Trophoblast cell (in vitro differentiated cells and primary cell): ENCODE data around the gene NFU1.

Experiments
- DNase-seq, 2 donors: peaks; one replicate each; pipeline ENCODE4 v3.0.0-alpha.2; 2016
- H2AFZ ChIP-seq: 2 replicates; pipeline ENCODE4 v1.6.1; 2013; ENCODE audit warnings: low read length, moderate library complexity, mild to moderate bottlenecking; ENCODE audit not compliant: insufficient read depth, poor library complexity
- H2AK5ac ChIP-seq: 2 replicates; pipeline ENCODE4 v1.6.1; 2013; ENCODE audit warnings: mild to moderate bottlenecking, low read length
- H2BK120ac ChIP-seq: 2 replicates; pipeline ENCODE4 v1.6.1; 2013; ENCODE audit warnings: low read length, mild to moderate bottlenecking, moderate library complexity; ENCODE audit not compliant: insufficient read depth, poor library complexity
- H2BK12ac ChIP-seq: 2 replicates; pipeline ENCODE4 v1.6.1; 2013; ENCODE audit warnings: mild to moderate bottlenecking, low read length, moderate library complexity
- H2BK5ac ChIP-seq: 2 replicates; pipeline ENCODE4 v1.6.1; 2013; ENCODE audit warnings: low read length, low read depth, moderate library complexity, mild to moderate bottlenecking; ENCODE audit not compliant: poor library complexity
- H3K14ac ChIP-seq: 2 replicates; pipeline ENCODE4 v1.6.1; 2013; ENCODE audit warnings: mild to moderate bottlenecking, low read length
- H3K18ac ChIP-seq: 2 replicates; pipeline ENCODE4 v1.6.1; 2013; ENCODE audit warnings: mild to moderate bottlenecking, low read length
- H3K23ac ChIP-seq: 2 replicates; pipeline ENCODE4 v1.6.1; 2013; ENCODE audit warnings: low read length
- H3K27ac ChIP-seq: 2 replicates; pipeline ENCODE4 v1.5.1; 2013; ENCODE audit warnings: low read depth, mild to moderate bottlenecking, inconsistent platforms, low read length, moderate library complexity
- H3K27me3 ChIP-seq: 2 replicates; pipeline ENCODE4 v1.6.1; 2013; ENCODE audit warnings: inconsistent platforms, mild to moderate bottlenecking, low read length, moderate library complexity; ENCODE audit not compliant: insufficient read depth
- H3K36me3 ChIP-seq, 2 experiments: 1 replicate in 1 of 2; 2 replicates in 1 of 2; pipeline ENCODE4 v1.6.1; 2013; ENCODE audit warnings: low read length in 2 of 2, mild to moderate bottlenecking in 2 of 2, moderate library complexity in 1 of 2; ENCODE audit not compliant: insufficient read depth in 2 of 2, control insufficient read depth in 1 of 2
- H3K4ac ChIP-seq: 2 replicates; pipeline ENCODE4 v1.6.1; 2013; ENCODE audit warnings: low read depth, mild to moderate bottlenecking, low read length, moderate library complexity
- H3K4me1 ChIP-seq, 2 experiments: 1 replicate in 1 of 2; 2 replicates in 1 of 2; pipeline ENCODE4 v1.6.1; 2013; ENCODE audit warnings: low read length in 2 of 2, mild to moderate bottlenecking in 2 of 2, moderate library complexity in 1 of 2; ENCODE audit not compliant: insufficient read depth in 2 of 2, control insufficient read depth in 1 of 2
- H3K4me2 ChIP-seq: 2 replicates; pipeline ENCODE4 v1.6.1; 2013; ENCODE audit warnings: inconsistent platforms, mild to moderate bottlenecking, low read length, moderate library complexity
- H3K4me3 ChIP-seq: 2 replicates; pipeline ENCODE4 v1.5.1; 2013; ENCODE audit warnings: mild to moderate bottlenecking, low read depth, low read length, inconsistent platforms
- H3K79me1 ChIP-seq: one replicate; pipeline ENCODE4 v1.6.1; 2013; ENCODE audit warnings: low read length
- H3K79me2 ChIP-seq: 2 replicates; pipeline ENCODE4 v1.6.1; 2013; ENCODE audit warnings: low read length, mild to moderate bottlenecking; ENCODE audit not compliant: control insufficient read depth, insufficient read depth, poor library complexity
- H3K9ac ChIP-seq: 2 replicates; pipeline ENCODE4 v1.6.1; 2013; ENCODE audit warnings: mild to moderate bottlenecking, low read length
- H3K9me3 ChIP-seq: 2 replicates; pipeline ENCODE4 v1.6.1; 2013; ENCODE audit warnings: low read depth, mild to moderate bottlenecking, control low read depth, inconsistent platforms, low read length; ENCODE audit not compliant: insufficient read depth
- H4K12ac ChIP-seq: 2 replicates; pipeline ENCODE4 v1.6.1; 2013; ENCODE audit warnings: low read depth, mild to moderate bottlenecking, low read length, moderate library complexity
- H4K8ac ChIP-seq: 2 replicates; pipeline ENCODE4 v1.6.1; 2013; ENCODE audit warnings: low read depth, mild to moderate bottlenecking, low read length, moderate library complexity
- H4K91ac ChIP-seq: one replicate; pipeline ENCODE4 v1.6.1; 2013; ENCODE audit warnings: low read depth, mild to moderate bottlenecking, low read length, moderate library complexity
- WGBS: extraction: QIAGEN DNeasy Blood & Tissue Kit; methylation state at CpG from one replicate; pipeline ENCODE4 v1.1.7; 2013; ENCODE audit warnings: missing lambda C conversion rate; ENCODE audit not compliant: insufficient read length, insufficient coverage; ENCODE audit errors: extremely low coverage; 5-methylcytosine and 5-hydroxymethylcytosine counted together

Gene NFU1

DNA sequence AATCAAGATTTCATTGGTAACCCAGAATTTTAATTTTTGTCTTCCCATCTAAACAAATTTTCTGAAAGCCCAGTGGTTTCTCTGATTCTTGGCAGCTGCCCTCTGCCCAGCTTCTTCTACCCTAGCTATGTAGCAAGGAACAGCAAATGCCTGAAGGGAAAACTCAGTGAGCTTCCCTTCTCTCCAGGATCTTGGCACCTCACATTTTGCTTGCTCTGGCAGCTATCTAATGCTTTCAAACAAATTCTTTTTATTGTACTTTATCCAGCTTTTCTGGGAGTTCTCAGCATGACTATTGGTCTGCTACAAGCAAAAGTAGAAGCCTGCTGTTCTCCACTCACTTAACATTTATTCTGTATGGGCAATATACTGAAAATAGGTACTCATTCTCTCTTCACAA, 31.9 kb downstream of the NFU1 start:
- H3K23ac ChIP-seq, result no peak overlapping the region

DNA sequence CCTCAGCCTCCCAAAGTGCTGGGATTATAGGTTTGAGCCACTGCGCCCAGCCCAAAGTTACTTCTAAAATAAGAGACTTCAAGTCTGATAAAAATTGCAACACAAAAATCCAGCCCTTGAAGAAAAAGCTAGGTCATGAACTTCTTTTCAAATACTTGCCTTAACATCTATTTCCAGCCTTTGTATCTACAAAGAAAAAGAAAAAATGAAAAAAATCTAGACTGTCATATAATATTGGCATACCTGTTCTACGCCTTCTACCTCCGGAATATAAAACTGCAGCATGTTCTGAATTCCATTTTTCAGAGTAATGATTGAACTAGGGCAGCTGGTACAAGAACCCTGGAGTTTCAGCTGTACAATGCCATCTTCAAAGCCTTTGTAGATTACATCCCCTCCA, 37.1 kb downstream of the NFU1 start:
- Histone ChIP-seq H3K4me1 (no peaks in the 10 kb centered on the region), H3K4ac (no peak overlapping the region), H3K27me3 (no peaks in the 10 kb centered on the region), H3K23ac (no peak overlapping the region), H2AK5ac (no peak overlapping the region), H4K12ac (no peak overlapping the region), H3K27ac (no peak overlapping the region), H3K79me2 (no peaks in the 10 kb centered on the region), H4K8ac (no peak overlapping the region), H3K9ac (no peak overlapping the region), H3K14ac (no peak overlapping the region), H2AFZ (no peak overlapping the region), H2BK5ac (no peak overlapping the region), H3K9me3 (no peaks in the 10 kb centered on the region), H3K4me2 (no peak overlapping the region), H2BK120ac (no peak overlapping the region), H2BK12ac (no peak overlapping the region), H3K79me1 (no peaks in the 10 kb centered on the region), H3K18ac (no peak overlapping the region), H3K36me3 (peaks cover 22% of the 10 kb centered on the region in 2 experiments), H4K91ac (no peak overlapping the region), H3K4me3 (no peak overlapping the region)
- DNase-seq, result peak; percentile 44 to 90
- whole genome bisulfite sequencing, result no CpG with 5 or more reads among the region's 3 CpGs

More for the DNA sequence above, 31.9 kb downstream of the NFU1 start:
- no peak overlapping the region for H4K12ac ChIP-seq
- no peaks in the 10 kb centered on the region for H3K79me2 ChIP-seq
- peaks cover 18 to 28% of the 10 kb centered on the region in 2 experiments for H3K36me3 ChIP-seq
- H2AK5ac ChIP-seq, result no peak overlapping the region
- H2AFZ ChIP-seq, result no peak overlapping the region
- H3K27ac ChIP-seq, result no peak overlapping the region
- no peak overlapping the region for H2BK120ac ChIP-seq
- DNase-seq, result no peak
- no peak overlapping the region for H3K9ac ChIP-seq
- H3K18ac ChIP-seq, result no peak overlapping the region
- no peak overlapping the region for H3K4me2 ChIP-seq
- H3K9me3 ChIP-seq, result no peaks in the 10 kb centered on the region
- H3K4ac ChIP-seq, result no peak overlapping the region
- H3K79me1 ChIP-seq, result no peaks in the 10 kb centered on the region
- no peak overlapping the region for H2BK5ac ChIP-seq
- no peak overlapping the region for H4K91ac ChIP-seq
- H3K14ac ChIP-seq, result no peak overlapping the region
- H3K4me1 ChIP-seq, result no peaks in the 10 kb centered on the region
- H3K27me3 ChIP-seq, result no peaks in the 10 kb centered on the region
- no peak overlapping the region for H2BK12ac ChIP-seq
- no peak overlapping the region for H3K4me3 ChIP-seq
- H4K8ac ChIP-seq, result no peak overlapping the region

DNA sequence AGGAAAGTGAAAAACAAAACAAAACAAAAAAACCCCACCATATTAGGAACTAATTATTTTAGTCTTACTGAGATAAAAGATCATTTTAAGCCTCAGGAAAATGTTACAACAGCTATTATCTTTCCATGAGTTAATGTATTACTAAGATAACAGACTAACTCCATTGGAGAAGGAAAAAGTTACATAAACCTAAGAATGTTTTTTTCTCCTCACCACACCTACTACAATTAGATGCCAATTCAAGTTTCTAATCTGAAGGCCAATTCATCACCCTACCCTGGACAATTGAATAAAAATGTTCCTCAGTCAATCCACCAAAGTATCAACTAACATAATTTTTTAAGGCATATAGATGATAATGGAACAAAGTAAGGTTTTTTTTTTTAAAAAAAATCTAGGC, 40.0 kb downstream of the NFU1 start:
- Histone ChIP-seq H3K79me2 (no peaks in the 10 kb centered on the region), H2BK12ac (no peak overlapping the region), H3K36me3 (peaks cover 11 to 13% of the 10 kb centered on the region in 2 experiments), H3K4me3 (no peak overlapping the region), H3K27ac (no peak overlapping the region), H3K27me3 (no peaks in the 10 kb centered on the region), H4K91ac (no peak overlapping the region), H3K14ac (no peak overlapping the region), H3K4me2 (no peak overlapping the region), H2AK5ac (no peak overlapping the region), H2BK120ac (no peak overlapping the region), H3K4me1 (no peaks in the 10 kb centered on the region), H3K9me3 (no peaks in the 10 kb centered on the region), H3K9ac (no peak overlapping the region), H4K8ac (no peak overlapping the region), H2BK5ac (no peak overlapping the region), H3K4ac (no peak overlapping the region), H3K23ac (no peak overlapping the region), H3K18ac (no peak overlapping the region), H3K79me1 (no peaks in the 10 kb centered on the region), H2AFZ (no peak overlapping the region), H4K12ac (no peak overlapping the region)
- no peak for DNase-seq

DNA sequence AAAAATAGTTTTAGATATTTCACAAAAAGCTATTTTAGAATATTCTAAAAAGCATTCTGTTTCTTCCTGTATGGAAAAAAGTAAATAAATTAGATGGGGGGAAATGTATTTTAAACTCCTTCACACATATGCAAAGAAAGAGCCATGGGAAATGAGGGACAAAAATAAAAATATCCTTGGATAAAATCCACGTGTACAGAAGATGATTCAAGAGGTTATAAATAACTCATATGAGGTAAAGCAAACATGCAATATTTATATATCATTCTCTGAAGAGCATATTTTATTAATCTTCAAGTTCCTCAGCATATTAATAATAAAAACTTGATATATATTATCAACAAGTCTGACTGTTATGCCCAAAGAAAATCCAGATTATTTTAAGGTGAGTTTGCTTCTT, 41.4 kb downstream of the NFU1 start:
- Histone ChIP-seq H3K9ac (no peak overlapping the region), H4K8ac (no peak overlapping the region), H3K4me3 (no peak overlapping the region), H3K9me3 (no peaks in the 10 kb centered on the region), H4K91ac (no peak overlapping the region), H2AFZ (no peak overlapping the region), H2AK5ac (no peak overlapping the region), H3K18ac (no peak overlapping the region), H2BK12ac (no peak overlapping the region), H3K4me1 (no peaks in the 10 kb centered on the region), H3K4ac (no peak overlapping the region), H3K27me3 (no peaks in the 10 kb centered on the region), H3K79me1 (no peaks in the 10 kb centered on the region), H4K12ac (no peak overlapping the region), H3K79me2 (no peaks in the 10 kb centered on the region), H3K4me2 (no peak overlapping the region), H3K23ac (no peak overlapping the region), H3K36me3 (peaks cover 8 to 9% of the 10 kb centered on the region in 2 experiments), H3K14ac (no peak overlapping the region), H2BK120ac (no peak overlapping the region), H2BK5ac (no peak overlapping the region), H3K27ac (no peak overlapping the region)
- DNase-seq, result no peak
- WGBS, result no CpG with 5 or more reads among the region's 1 CpG

DNA sequence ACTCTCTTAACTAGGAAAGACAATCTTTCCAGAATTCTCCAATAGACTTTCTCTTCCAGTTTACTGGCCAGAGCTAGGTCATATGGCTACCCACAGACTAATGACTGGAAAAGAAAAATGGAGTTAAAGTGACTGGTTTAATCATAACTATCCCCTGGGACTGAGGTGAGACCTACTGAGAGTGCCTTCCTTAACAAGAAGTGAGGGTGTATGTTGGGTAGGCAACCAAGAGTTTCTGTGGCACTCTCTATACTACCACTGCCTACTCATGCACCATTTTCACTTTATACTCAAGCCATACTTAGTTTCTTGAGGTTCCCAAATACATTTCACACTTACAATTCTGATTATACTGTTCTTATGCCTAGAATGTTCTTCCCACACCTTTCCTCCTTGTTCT, 43.3 kb downstream of the NFU1 start:
- H2AK5ac ChIP-seq, result no peak overlapping the region
- H3K79me1 ChIP-seq, result no peaks in the 10 kb centered on the region
- no peak overlapping the region for H3K4ac ChIP-seq
- no peak overlapping the region for H4K91ac ChIP-seq
- H3K9ac ChIP-seq, result no peak overlapping the region
- no peak overlapping the region for H3K4me2 ChIP-seq
- no peak overlapping the region for H3K18ac ChIP-seq
- no peaks in the 10 kb centered on the region for H3K4me1 ChIP-seq
- H3K79me2 ChIP-seq, result no peaks in the 10 kb centered on the region
- no peak for DNase-seq
- no peak overlapping the region for H3K4me3 ChIP-seq
- H4K12ac ChIP-seq, result no peak overlapping the region
- no peaks in the 10 kb centered on the region for H3K27me3 ChIP-seq
- no peak overlapping the region for H3K23ac ChIP-seq
- no peak overlapping the region for H2BK120ac ChIP-seq
- no peak overlapping the region for H2AFZ ChIP-seq
- peaks cover 7 to 9% of the 10 kb centered on the region in 2 experiments for H3K36me3 ChIP-seq
- no peak overlapping the region for H3K27ac ChIP-seq
- H3K9me3 ChIP-seq, result no peaks in the 10 kb centered on the region
- H4K8ac ChIP-seq, result no peak overlapping the region
- H3K14ac ChIP-seq, result no peak overlapping the region
- H2BK12ac ChIP-seq, result no peak overlapping the region
- H2BK5ac ChIP-seq, result no peak overlapping the region
